Measurements from ENCODE around the gene ICOS.

- TF ChIP-seq CTCF (conservative IDR thresholded peaks at IDR 0.05; ENCODE audit: low read depth, low read length) (no peak), POLR2A (IDR thresholded peaks at IDR 0.05; ENCODE audit: low read depth, low read length) (no peak), MAZ (IDR thresholded peaks at IDR 0.05; ENCODE audit: borderline replicate concordance, low read depth, low read length) (no peak), USF2 (IDR thresholded peaks at IDR 0.05; ENCODE audit: low read depth, low read length) (no peak), BHLHE40 (IDR thresholded peaks at IDR 0.05; ENCODE audit: low read depth, low read length) (no peak), MXI1 (IDR thresholded peaks at IDR 0.05; ENCODE audit: borderline replicate concordance, low read depth, low read length) (no peak), RFX5 (IDR thresholded peaks at IDR 0.05; ENCODE audit: low read depth, low read length) (no peak)
Observed at GRCh38 chr2:203891474-203891873, 45.1 kb upstream of the ICOS start.

All from IMR-90 (cell line).